Activated naive CD4-positive, alpha-beta T cell treated with anti-CD3 and anti-CD28 coated beads, Interleukin-2, amount 50 U/mL, for 24 hours (primary cell): ENCODE data around the gene KLF7.
"Not testable (repeated sequence)": the region's sequence is repeated elsewhere in the genome, so short reads cannot be mapped to it uniquely, and the experiment has no call there.

Experiments used
- H3K27ac Mint-ChIP-seq: one replicate; pipeline ENCODE4 v1.8.0; 2021; ENCODE audit warnings: mild to moderate bottlenecking, mixed read lengths
- H3K27me3 Mint-ChIP-seq: one replicate; pipeline ENCODE4 v1.8.0; 2021; ENCODE audit warnings: mixed read lengths
- H3K36me3 Mint-ChIP-seq: one replicate; pipeline ENCODE4 v1.8.0; 2021; ENCODE audit warnings: mixed read lengths
- H3K4me1 Mint-ChIP-seq: one replicate; pipeline ENCODE4 v1.8.0; 2021; ENCODE audit warnings: mixed read lengths
- H3K4me3 Mint-ChIP-seq: one replicate; pipeline ENCODE4 v1.8.0; 2021; ENCODE audit warnings: mild to moderate bottlenecking, mixed read lengths
- H3K9me3 Mint-ChIP-seq: one replicate; pipeline ENCODE4 v1.8.0; 2021; ENCODE audit warnings: mixed read lengths

KLF7 gene

GRCh38 chr2:207054521-207054920 is 111.2 kb downstream of the KLF7 start:
- Mint-ChIP-seq H3K4me3 (no peak overlapping the region), H3K9me3 (no peaks in the 10 kb centered on the region), H3K27me3 (no peaks in the 10 kb centered on the region), H3K36me3 (no peaks in the 10 kb centered on the region), H3K27ac (no peak overlapping the region), H3K4me1 (no peaks in the 10 kb centered on the region)

DNA sequence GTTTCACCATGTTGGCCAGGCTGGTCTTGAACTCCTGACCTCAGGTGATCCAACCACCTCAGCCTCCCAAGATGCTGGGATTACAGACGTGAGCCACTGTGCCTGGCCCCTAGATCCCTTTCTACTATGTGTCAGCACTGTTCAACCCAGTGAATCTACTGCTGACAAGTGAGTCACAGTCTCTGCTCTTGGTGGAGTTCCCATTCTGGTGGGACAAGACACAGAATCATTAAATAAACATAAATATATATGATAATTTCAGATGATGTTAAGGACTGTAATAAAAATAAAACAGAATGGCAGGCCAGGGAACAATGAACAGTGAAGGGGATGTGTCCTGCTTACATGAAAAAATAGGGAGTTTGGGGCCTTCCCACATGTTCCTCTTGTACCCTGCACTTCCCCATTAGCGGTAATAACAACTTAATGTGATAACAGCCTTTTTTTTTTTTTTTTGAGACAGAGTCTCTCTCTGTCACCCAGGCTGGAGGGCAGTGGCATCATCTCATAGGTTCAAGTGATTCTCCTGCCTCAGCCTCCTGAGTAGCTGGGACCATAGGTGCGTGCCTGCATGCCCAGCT is 114.3 kb downstream of the KLF7 start:
- H3K27ac Mint-ChIP-seq: no peak overlapping the region
- peaks cover 8% of the 10 kb centered on the region for H3K4me1 Mint-ChIP-seq
- H3K36me3 Mint-ChIP-seq: no peaks in the 10 kb centered on the region
- no peaks in the 10 kb centered on the region for H3K9me3 Mint-ChIP-seq
- no peak overlapping the region for H3K4me3 Mint-ChIP-seq
- no peaks in the 10 kb centered on the region for H3K27me3 Mint-ChIP-seq

- no peak overlapping the region for H3K27ac Mint-ChIP-seq
- H3K9me3 Mint-ChIP-seq: no peaks in the 10 kb centered on the region
- no peak overlapping the region for H3K4me3 Mint-ChIP-seq
- H3K27me3 Mint-ChIP-seq: no peaks in the 10 kb centered on the region
- no peaks in the 10 kb centered on the region for H3K36me3 Mint-ChIP-seq
- H3K4me1 Mint-ChIP-seq: peaks cover 15% of the 10 kb centered on the region
These were observed 116.6 kb downstream of the KLF7 start for GRCh38 chr2:207049122-207049521.

DNA sequence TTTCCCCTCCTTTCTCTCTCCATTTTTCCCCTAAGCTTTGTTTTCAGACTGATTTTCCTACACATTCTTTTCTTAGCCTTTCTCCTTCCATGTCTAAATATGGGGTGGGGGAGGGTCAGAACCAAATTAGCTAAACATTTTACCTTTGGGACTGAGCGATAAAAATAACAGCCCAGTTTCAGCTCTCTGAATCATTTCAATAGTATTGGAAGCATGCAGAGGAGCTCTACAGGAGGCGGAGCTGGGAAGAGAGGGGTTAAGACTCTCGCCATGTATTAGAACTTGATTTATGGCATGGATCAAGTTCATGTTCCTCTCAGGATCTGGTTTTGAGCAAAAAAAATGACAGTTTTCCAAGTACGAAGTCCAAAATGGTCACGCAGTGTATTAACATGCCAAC is 117.3 kb downstream of the KLF7 start:
- H3K4me1 Mint-ChIP-seq: peaks cover 15% of the 10 kb centered on the region
- H3K9me3 Mint-ChIP-seq: no peaks in the 10 kb centered on the region
- no peak overlapping the region for H3K27ac Mint-ChIP-seq
- no peaks in the 10 kb centered on the region for H3K36me3 Mint-ChIP-seq
- H3K4me3 Mint-ChIP-seq: no peak overlapping the region
- no peaks in the 10 kb centered on the region for H3K27me3 Mint-ChIP-seq

- Mint-ChIP-seq H3K27ac (peak overlapping the region; percentile 63), H3K4me1 (peaks cover 15% of the 10 kb centered on the region), H3K4me3 (no peak overlapping the region), H3K27me3 (no peaks in the 10 kb centered on the region), H3K9me3 (no peaks in the 10 kb centered on the region), H3K36me3 (no peaks in the 10 kb centered on the region)
These were observed 119.0 kb downstream of the KLF7 start for GRCh38 chr2:207046724-207047123.

GRCh38 chr2:207045531-207045930 is 120.2 kb downstream of the KLF7 start:
- no peak overlapping the region for H3K4me3 Mint-ChIP-seq
- H3K27ac Mint-ChIP-seq: no peak overlapping the region
- peaks cover 15% of the 10 kb centered on the region for H3K4me1 Mint-ChIP-seq
- H3K9me3 Mint-ChIP-seq: no peaks in the 10 kb centered on the region
- no peaks in the 10 kb centered on the region for H3K36me3 Mint-ChIP-seq
- H3K27me3 Mint-ChIP-seq: no peaks in the 10 kb centered on the region

DNA sequence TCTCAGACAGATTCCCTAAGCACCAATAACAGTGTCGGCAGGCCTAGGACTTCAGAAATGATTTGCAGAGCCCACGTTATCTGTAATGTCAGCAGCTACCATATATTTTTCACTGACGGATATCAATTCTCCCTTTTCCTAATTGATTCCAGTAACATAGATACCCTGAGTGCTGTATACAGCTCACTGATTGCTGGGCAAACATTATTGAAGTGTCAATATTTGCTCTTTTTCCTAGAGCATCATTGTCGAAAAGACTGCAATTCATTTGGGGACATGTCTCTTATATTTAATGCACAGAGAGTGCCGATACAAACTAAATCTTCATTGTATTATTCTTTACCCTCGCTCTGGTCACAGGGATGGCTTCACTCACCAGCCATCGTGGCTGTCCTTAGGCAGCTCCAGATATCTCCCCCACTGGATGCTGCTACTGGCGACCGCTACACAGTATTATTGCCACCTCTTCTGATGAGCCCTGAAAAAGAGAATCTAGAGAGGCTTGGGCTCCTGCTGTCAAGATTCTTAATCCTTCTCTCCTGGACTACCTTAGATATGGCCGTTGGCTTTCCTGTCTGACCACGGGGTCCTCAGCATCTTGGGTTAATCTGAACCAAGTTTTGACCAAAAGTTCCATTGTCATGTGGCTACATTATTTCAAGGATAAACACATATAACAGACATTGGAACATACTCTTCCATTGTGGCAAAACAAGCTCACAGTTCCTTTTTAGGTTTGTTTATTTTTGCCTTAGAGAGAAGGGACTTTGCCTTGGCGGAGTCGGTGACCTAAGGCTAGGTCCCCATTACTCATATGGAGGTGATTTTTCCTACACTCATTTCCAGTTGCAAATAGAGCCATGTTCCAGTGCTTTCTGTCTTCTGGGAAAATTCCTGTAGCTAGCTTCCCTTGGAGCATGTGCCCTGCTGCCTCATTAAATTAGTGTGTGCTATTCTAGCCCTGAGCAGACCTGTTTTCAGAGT is 121.1 kb downstream of the KLF7 start:
- no peaks in the 10 kb centered on the region for H3K9me3 Mint-ChIP-seq
- no peaks in the 10 kb centered on the region for H3K36me3 Mint-ChIP-seq
- no peak overlapping the region for H3K4me3 Mint-ChIP-seq
- no peak overlapping the region for H3K27ac Mint-ChIP-seq
- peaks cover 15% of the 10 kb centered on the region for H3K4me1 Mint-ChIP-seq
- H3K27me3 Mint-ChIP-seq: no peaks in the 10 kb centered on the region

- Mint-ChIP-seq H3K27me3 (no peaks in the 10 kb centered on the region), H3K9me3 (no peaks in the 10 kb centered on the region), H3K4me1 (peaks cover 15% of the 10 kb centered on the region), H3K36me3 (no peaks in the 10 kb centered on the region), H3K27ac (no peak overlapping the region), H3K4me3 (no peak overlapping the region)
These were observed 122.9 kb downstream of the KLF7 start for GRCh38 chr2:207042841-207043240.

DNA sequence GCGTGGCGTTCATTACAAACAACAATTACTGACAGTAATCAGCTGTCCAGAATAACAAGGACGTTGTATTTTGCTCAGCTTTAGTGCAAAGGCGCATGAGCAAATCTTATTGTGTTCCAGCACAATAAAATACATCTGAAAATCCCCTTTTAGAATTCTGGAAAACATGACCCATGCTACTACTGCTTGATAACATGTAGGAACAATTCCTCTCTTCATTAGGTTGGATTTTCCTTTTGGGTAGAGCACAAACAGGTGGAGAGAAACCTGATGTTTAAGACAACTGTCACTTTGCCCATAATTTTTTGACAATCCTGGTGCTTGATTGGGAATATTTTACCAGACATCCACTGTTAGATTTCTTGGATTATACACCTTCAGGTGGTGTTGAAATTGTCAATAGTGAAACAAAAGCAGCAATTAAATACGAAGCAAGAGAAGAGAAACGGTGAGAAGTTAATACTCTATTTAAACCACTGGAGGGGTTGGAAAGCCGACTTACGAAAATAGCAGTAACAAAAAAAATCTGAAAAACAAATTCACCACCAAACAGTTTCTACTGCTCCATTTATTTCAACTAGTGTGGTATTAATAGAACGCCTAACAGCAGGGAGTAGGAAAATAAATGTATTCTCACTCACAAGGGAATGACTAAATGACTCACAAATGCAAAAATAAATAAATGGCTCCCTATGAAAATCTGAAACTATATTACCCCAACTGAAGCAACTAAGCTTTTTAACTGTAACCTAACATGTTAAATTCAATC is 123.8 kb downstream of the KLF7 start:
- Mint-ChIP-seq H3K27ac (no peak overlapping the region), H3K9me3 (no peaks in the 10 kb centered on the region), H3K36me3 (no peaks in the 10 kb centered on the region), H3K4me1 (peaks cover 12% of the 10 kb centered on the region), H3K4me3 (no peak overlapping the region), H3K27me3 (no peaks in the 10 kb centered on the region)

DNA sequence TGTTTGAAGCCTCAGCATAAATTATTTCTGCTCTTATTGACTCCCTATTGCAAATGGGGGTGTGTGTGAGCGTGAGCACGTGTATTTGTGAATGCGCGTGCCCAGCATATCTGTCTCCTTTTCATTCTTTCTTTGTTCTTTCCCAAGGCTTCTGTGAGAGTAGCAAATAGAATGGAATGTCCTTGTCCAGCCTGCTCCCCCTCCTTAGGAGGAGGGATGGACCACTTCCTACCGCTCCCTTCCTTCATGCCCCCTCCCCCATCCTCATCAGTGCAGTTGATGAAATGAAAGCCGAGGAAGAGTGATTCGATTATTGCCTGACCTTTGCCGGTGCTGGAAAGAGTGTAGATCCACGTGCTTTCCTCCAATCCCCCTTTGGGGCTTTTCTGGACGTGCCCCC is 124.5 kb downstream of the KLF7 start:
- H3K27ac Mint-ChIP-seq: no peak overlapping the region
- H3K9me3 Mint-ChIP-seq: no peaks in the 10 kb centered on the region

DNA sequence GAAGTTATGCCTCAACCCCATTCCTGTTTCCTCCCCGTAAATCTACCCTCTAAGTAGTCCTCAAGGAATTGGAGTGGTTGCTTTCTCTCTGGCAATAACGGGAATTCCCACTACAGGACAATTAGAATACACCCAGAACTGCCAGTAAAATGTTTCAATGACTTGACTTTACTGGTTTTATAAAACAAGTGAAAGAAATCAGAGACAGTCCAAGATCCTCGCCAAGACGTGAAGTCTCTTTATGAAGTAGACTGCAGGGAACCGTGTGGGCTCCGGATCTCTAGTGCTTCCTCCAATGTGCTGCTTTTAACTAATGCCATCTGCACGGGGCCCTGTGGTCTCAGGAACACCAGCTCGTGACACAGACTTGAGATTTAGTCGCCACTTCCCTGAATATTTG is 125.1 kb downstream of the KLF7 start:
- H3K36me3 Mint-ChIP-seq: no peaks in the 10 kb centered on the region
- peaks cover under 1% of the 10 kb centered on the region for H3K4me1 Mint-ChIP-seq
- no peak overlapping the region for H3K27ac Mint-ChIP-seq
- H3K27me3 Mint-ChIP-seq: no peaks in the 10 kb centered on the region
- no peaks in the 10 kb centered on the region for H3K9me3 Mint-ChIP-seq
- H3K4me3 Mint-ChIP-seq: no peak overlapping the region

More for the DNA sequence above, 124.5 kb downstream of the KLF7 start:
- no peaks in the 10 kb centered on the region for H3K36me3 Mint-ChIP-seq
- no peak overlapping the region for H3K4me3 Mint-ChIP-seq
- H3K4me1 Mint-ChIP-seq: peaks cover 5% of the 10 kb centered on the region
- H3K27me3 Mint-ChIP-seq: no peaks in the 10 kb centered on the region

GRCh38 chr2:207039225-207039624 is 126.5 kb downstream of the KLF7 start:
- H3K9me3 Mint-ChIP-seq: no peaks in the 10 kb centered on the region
- no peaks in the 10 kb centered on the region for H3K4me1 Mint-ChIP-seq
- no peaks in the 10 kb centered on the region for H3K36me3 Mint-ChIP-seq
- H3K27me3 Mint-ChIP-seq: no peaks in the 10 kb centered on the region
- H3K4me3 Mint-ChIP-seq: no peak overlapping the region
- H3K27ac Mint-ChIP-seq: no peak overlapping the region

GRCh38 chr2:207038299-207038698 is 127.4 kb downstream of the KLF7 start:
- Mint-ChIP-seq H3K4me1 (no peaks in the 10 kb centered on the region), H3K9me3 (peaks cover 6% of the 10 kb centered on the region), H3K36me3 (peaks cover 4% of the 10 kb centered on the region), H3K27ac (no peak overlapping the region), H3K27me3 (no peaks in the 10 kb centered on the region), H3K4me3 (no peak overlapping the region)

GRCh38 chr2:207037896-207038295 is 127.9 kb downstream of the KLF7 start:
- H3K4me1 Mint-ChIP-seq: no peaks in the 10 kb centered on the region
- H3K27me3 Mint-ChIP-seq: peaks cover under 1% of the 10 kb centered on the region
- H3K4me3 Mint-ChIP-seq: no peak overlapping the region
- peaks cover 4% of the 10 kb centered on the region for H3K36me3 Mint-ChIP-seq
- peaks cover 10% of the 10 kb centered on the region for H3K9me3 Mint-ChIP-seq
- no peak overlapping the region for H3K27ac Mint-ChIP-seq

DNA sequence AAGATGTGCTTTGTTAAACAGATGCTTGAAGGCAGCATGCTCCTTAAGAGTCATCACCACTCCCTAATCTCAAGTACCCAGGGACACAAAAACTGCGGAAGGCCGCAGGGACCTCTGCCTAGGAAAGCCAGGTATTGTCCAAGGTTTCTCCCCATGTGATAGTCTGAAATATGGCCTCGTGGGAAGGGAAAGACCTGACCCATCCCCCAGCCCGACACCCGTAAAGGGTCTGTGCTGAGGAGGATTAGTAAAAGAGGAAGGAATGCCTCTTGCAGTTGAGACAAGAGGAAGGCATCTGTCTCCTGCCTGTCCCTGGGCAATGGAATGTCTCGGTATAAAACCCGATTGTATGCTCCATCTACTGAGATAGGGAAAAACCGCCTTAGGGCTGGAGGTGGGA is 128.7 kb downstream of the KLF7 start:
- not testable (repeated sequence) for H3K36me3 Mint-ChIP-seq, H3K27me3 Mint-ChIP-seq, H3K4me1 Mint-ChIP-seq, H3K4me3 Mint-ChIP-seq, H3K27ac Mint-ChIP-seq
- H3K9me3 Mint-ChIP-seq: peaks cover 11% of the 10 kb centered on the region

GRCh38 chr2:207035875-207036274 is 129.9 kb downstream of the KLF7 start:
- no peak overlapping the region for H3K4me3 Mint-ChIP-seq
- H3K36me3 Mint-ChIP-seq: peaks cover 4% of the 10 kb centered on the region
- no peaks in the 10 kb centered on the region for H3K4me1 Mint-ChIP-seq
- no peak overlapping the region for H3K27ac Mint-ChIP-seq
- H3K9me3 Mint-ChIP-seq: peaks cover 11% of the 10 kb centered on the region
- H3K27me3 Mint-ChIP-seq: peaks cover 1% of the 10 kb centered on the region
